ENCODE data around the gene SLC8A2. TPM values are rescaled to one million over a fixed set of nuclear protein-coding genes. Genes with fewer than 3 reads are reported as not detected.

SLC8A2 gene
- total and polyA plus RNA-seq, 2 of the 4 experiments (the other 2 are of a cell fraction): 0.05 TPM; not detected in 1

- H3K79me1 ChIP-seq (ENCODE audit: low read depth in 1 of 2, low read length in 2 of 2): no peaks in the 10 kb centered on the region
- no peak overlapping the region for H4K5ac ChIP-seq (ENCODE audit: low read depth, low read length)
- DNase-seq (no peak), ATAC-seq (ENCODE audit: low read depth) (no peak)
- H3K56ac ChIP-seq (ENCODE audit: extremely low read depth, insufficient read depth, low read length): no peak overlapping the region
- no peak overlapping the region for H3K23ac ChIP-seq (ENCODE audit: low read depth, low read length)
- dilution Hi-C loops (cut with HindIII; ENCODE audit: low sequenced_read_pairs, unreplicated experiment) (no loop called here), intact Hi-C loops (cut with micrococcal nuclease) (no loop called here), in situ Hi-C loops (cut with MboI; ENCODE audit: low sequenced_read_pairs) (no loop called here)
- TF ChIP-seq FOS (IDR thresholded peaks at IDR 0.05; ENCODE audit: low read depth, low read length): no peak
- no peak for TF ChIP-seq CHD1 (IDR thresholded peaks at IDR 0.05; ENCODE audit: low read depth, low read length)
- TF ChIP-seq NFE2L2 (IDR thresholded peaks at IDR 0.05; ENCODE audit: low read depth, low read length): no peak
- TF ChIP-seq ELK1 (IDR thresholded peaks at IDR 0.05; ENCODE audit: borderline replicate concordance, low read depth, low read length): no peak
- TF ChIP-seq MAZ (IDR thresholded peaks at IDR 0.05; ENCODE audit: borderline replicate concordance, low read depth, low read length): no peak
- no peak for TF ChIP-seq CTCF (conservative IDR thresholded peaks at IDR 0.05; ENCODE audit: low read depth, low read length)
- TF ChIP-seq BHLHE40 (IDR thresholded peaks at IDR 0.05; ENCODE audit: low read depth, low read length): no peak
- H3K14ac ChIP-seq (replicated peaks; ENCODE audit: low read depth, low read length): no peak overlapping the region
- no peaks in the 10 kb centered on the region for H3K36me3 ChIP-seq (ENCODE audit: control insufficient read depth, insufficient read depth, low read length)
- no peak overlapping the region for H3K18ac ChIP-seq (ENCODE audit: low read depth, low read length)
- H2BK120ac ChIP-seq (ENCODE audit: low read depth, low read length): no peak overlapping the region
- no peak overlapping the region for H3K4me3 ChIP-seq (ENCODE audit: insufficient read depth, low read depth, low read length)
- ChIA-PET CTCF (interaction anchor here (1.2 kb wide), 1 partner anchor 18 kb away, joined by 3 read pairs; the partner anchor contains the start of gene KPTN), POLR2A (ENCODE audit: unreplicated experiment) (no interaction called here)
- no peak overlapping the region for H3K4me2 ChIP-seq (ENCODE audit: low read depth, low read length)
- H2BK20ac ChIP-seq (ENCODE audit: low read depth, low read length): no peak overlapping the region
- BruUV-seq (replicated peaks): no TSS peak
- no peak overlapping the region for H3K9ac ChIP-seq (ENCODE audit: low read depth, low read length)
- no peak overlapping the region for H4K8ac ChIP-seq (ENCODE audit: low read depth in 2 of 2, low read length in 2 of 2)
- no peak overlapping the region for H2AK9ac ChIP-seq (replicated peaks; ENCODE audit: low read depth, low read length, poor library complexity)
- H3K27me3 ChIP-seq (ENCODE audit: control insufficient read depth, insufficient read depth, low read length): peaks cover 61% of the 10 kb centered on the region
- H2BK15ac ChIP-seq (ENCODE audit: low read depth, low read length): no peak overlapping the region
- no peak overlapping the region for H2BK5ac ChIP-seq (ENCODE audit: low read depth, low read length, poor library complexity, severe bottlenecking)
- H3K27ac ChIP-seq (ENCODE audit: insufficient read depth, low read length): no peak overlapping the region
- 91% methylated on average over 9 of the region's 27 CpGs; no CpG with 5 or more reads in 1 of the 2 experiments for WGBS, 2 experiments (ENCODE audit: extremely low coverage in 2 of 2, insufficient read length in 1 of 2)
- H3K9me3 ChIP-seq (ENCODE audit: control insufficient read depth, insufficient read depth, low read length): peaks cover 5% of the 10 kb centered on the region; the same call in 1 of the 2 replicates
- no peak overlapping the region for H2AFZ ChIP-seq (replicated peaks; ENCODE audit: low read length, poor library complexity)
- no peak overlapping the region for H2AK5ac ChIP-seq (ENCODE audit: low read depth, low read length)
- H3K4me1 ChIP-seq (ENCODE audit: control insufficient read depth, insufficient read depth, low read length): no peaks in the 10 kb centered on the region
- H4K91ac ChIP-seq (ENCODE audit: insufficient read depth, low read depth, low read length): no peak overlapping the region
- H3K9me1 ChIP-seq (ENCODE audit: insufficient read depth, low read length): no peaks in the 10 kb centered on the region
- H4K20me1 ChIP-seq (ENCODE audit: insufficient read depth, low read length): no peaks in the 10 kb centered on the region; the same call in 1 of the 2 replicates
- H3K4ac ChIP-seq (ENCODE audit: low read depth, low read length): no peak overlapping the region
Measured at GRCh38 chr19:47465957-47466356, 5.7 kb downstream of the SLC8A2 start.

Data from IMR-90 (cell line).